Measurements from ENCODE around the gene HMGA1.
"Not testable (repeated sequence)": the region's sequence is repeated elsewhere in the genome, so short reads cannot be mapped to it uniquely, and the experiment has no call there.

The HMGA1 gene

GRCh38 chr6:34260576-34261267, 24.0 kb downstream of the HMGA1 start:
- DNase-seq (ENCODE audit: low read depth): no peak

GRCh38 chr6:34263484-34263883, 26.8 kb downstream of the HMGA1 start:
- DNase-seq (ENCODE audit: low read depth): not testable (repeated sequence)

GRCh38 chr6:34267746-34268145, 31.1 kb downstream of the HMGA1 start:
- DNase-seq (ENCODE audit: low read depth): no peak

GRCh38 chr6:34269132-34269531, 32.5 kb downstream of the HMGA1 start:
- not testable (repeated sequence) for DNase-seq (ENCODE audit: low read depth)

- not testable (repeated sequence) for DNase-seq (ENCODE audit: low read depth)
These were observed 33.1 kb downstream of the HMGA1 start for GRCh38 chr6:34269658-34270341.

- DNase-seq (ENCODE audit: low read depth): no peak
These were observed 35.6 kb downstream of the HMGA1 start for GRCh38 chr6:34272013-34272926.

GRCh38 chr6:34273242-34273805, 36.7 kb downstream of the HMGA1 start:
- no peak for DNase-seq (ENCODE audit: low read depth)

GRCh38 chr6:34274129-34274528, 37.5 kb downstream of the HMGA1 start:
- DNase-seq (ENCODE audit: low read depth): no peak

- DNase-seq (ENCODE audit: low read depth): no peak
These were observed 38.6 kb downstream of the HMGA1 start for GRCh38 chr6:34275128-34275804.

GRCh38 chr6:34276191-34276590, 39.5 kb downstream of the HMGA1 start:
- no peak for DNase-seq (ENCODE audit: low read depth)

GRCh38 chr6:34276881-34277762, 40.4 kb downstream of the HMGA1 start:
- DNase-seq (ENCODE audit: low read depth): no peak

GRCh38 chr6:34277763-34278112, 41.1 kb downstream of the HMGA1 start:
- DNase-seq (ENCODE audit: low read depth): no peak

GRCh38 chr6:34278833-34279232, 42.2 kb downstream of the HMGA1 start:
- no peak for DNase-seq (ENCODE audit: low read depth)

- DNase-seq (ENCODE audit: low read depth): no peak
These were observed 43.5 kb downstream of the HMGA1 start for GRCh38 chr6:34280216-34280615.

- no peak for DNase-seq (ENCODE audit: low read depth)
These were observed 45.1 kb downstream of the HMGA1 start for GRCh38 chr6:34281702-34282334.

- DNase-seq (ENCODE audit: low read depth): no peak
These were observed 48.1 kb downstream of the HMGA1 start for GRCh38 chr6:34284563-34285447.

GRCh38 chr6:34285448-34286164, 48.9 kb downstream of the HMGA1 start:
- no peak for DNase-seq (ENCODE audit: low read depth)

- no peak for DNase-seq (ENCODE audit: low read depth)
These were observed 51.9 kb downstream of the HMGA1 start for GRCh38 chr6:34288581-34288980.

GRCh38 chr6:34289137-34289536, 52.5 kb downstream of the HMGA1 start:
- no peak for DNase-seq (ENCODE audit: low read depth)

Data from HS-5 (cell line).